Stimulated activated CD8-positive, alpha-beta memory T cell treated with anti-CD3 and anti-CD28 coated beads, Interleukin-4, amount 100 ng/mL, for 48 hours (primary cell): ENCODE results near the gene DEFB128.
"Not testable (repeated sequence)": the region's sequence is repeated elsewhere in the genome, so short reads cannot be mapped to it uniquely, and the experiment has no call there.

Source experiments
- DNase-seq: peaks from one replicate; pipeline ENCODE4 v3.0.0-alpha.2; 2020

DEFB128 gene

GRCh38 chr20:189611-190010 lies at the start of gene DEFB128:
DEFB128 (minus strand) TSS chr20:189711; CDS start chr20:189623, 88 bp downstream.
- DNase-seq: no peak

- no peak for DNase-seq
Measured at GRCh38 chr20:237929-238328, 48.4 kb upstream of the DEFB128 start.

GRCh38 chr20:237489-237888 lies 48.0 kb upstream of the DEFB128 start:
- peak; percentile 46 for DNase-seq

DNA sequence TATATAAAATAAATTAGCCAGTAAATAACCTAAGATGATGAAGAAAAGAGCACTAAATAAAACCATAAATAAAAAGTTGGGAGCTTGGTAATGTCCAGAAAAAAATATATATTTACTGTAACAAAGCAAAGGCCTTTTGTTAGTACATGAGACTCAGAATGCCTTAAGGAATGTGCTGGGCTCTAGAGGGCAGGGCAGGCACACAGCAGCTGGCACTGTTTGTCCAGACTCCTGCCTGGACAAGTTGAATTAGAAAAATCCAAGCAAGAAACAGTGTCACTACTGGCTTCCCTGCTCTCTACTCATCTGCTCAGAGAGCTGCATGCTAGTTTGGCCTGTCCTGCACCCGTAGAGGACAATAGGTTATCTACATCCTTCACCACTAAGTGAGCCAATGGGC lies 46.4 kb upstream of the DEFB128 start:
- DNase-seq: no peak

GRCh38 chr20:227439-228105 lies 38.1 kb upstream of the DEFB128 start:
- no peak for DNase-seq

- no peak for DNase-seq
Measured at GRCh38 chr20:226958-227357, 37.4 kb upstream of the DEFB128 start, which contains the start of gene DEFB129. DEFB129 (plus strand) TSS chr20:227258; CDS start chr20:227289, 31 bp downstream.

DNA sequence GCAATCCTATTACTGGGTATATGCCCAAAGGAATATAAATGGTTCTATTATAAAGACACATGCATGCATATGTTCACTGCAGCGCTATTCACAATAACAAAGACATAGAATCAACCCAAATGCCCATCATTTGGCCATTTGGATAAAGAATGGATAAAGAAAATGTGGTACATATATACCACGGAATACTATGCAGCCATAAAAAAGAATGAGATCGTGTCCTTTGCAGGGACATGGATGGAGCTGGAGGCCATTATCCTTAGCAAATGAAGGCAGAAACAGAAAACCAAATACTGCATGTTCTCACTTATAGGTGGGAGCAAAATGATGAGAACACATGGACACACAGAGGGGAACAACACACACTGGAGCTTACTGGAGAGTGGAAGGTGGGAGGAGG lies 36.4 kb upstream of the DEFB128 start:
- DNase-seq: not testable (repeated sequence)

DNA sequence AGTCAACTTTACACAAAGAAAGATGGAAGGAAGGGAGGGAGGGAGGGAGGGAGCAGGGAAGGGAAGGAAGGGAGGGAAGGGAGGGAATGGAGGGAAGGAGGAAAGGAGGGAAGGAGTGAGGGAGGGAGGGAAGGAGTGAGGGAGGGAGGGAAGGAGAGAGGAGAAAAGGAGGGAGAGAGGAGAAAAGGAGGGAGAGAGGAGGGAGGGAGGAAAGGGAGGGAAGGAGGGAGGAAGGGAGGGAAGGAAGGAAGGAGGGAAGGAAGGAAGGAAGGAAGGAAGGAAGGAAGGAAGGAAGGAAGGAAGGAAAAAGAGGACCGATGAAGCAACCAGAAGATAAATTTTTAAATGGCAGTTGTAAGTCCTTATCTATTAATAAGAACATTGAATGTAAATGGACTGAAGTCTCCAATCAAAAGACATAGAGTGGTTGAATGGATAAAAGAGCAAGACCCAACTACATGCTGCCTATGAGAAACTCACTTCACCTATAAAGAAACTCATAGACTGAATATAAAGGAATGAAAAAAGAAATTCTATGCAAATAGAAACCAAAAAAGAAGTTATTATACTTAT lies 31.8 kb upstream of the DEFB128 start:
- DNase-seq: no peak

- no peak for DNase-seq
Measured at GRCh38 chr20:219290-220115, 30.0 kb upstream of the DEFB128 start.

- no peak for DNase-seq
Measured at GRCh38 chr20:217266-217665, 27.8 kb upstream of the DEFB128 start.

- no peak for DNase-seq
Measured at GRCh38 chr20:215796-216195, 26.3 kb upstream of the DEFB128 start.

GRCh38 chr20:214383-214782 lies 24.9 kb upstream of the DEFB128 start:
- no peak for DNase-seq

GRCh38 chr20:210809-211502 lies 21.4 kb upstream of the DEFB128 start:
- no peak for DNase-seq

GRCh38 chr20:208942-209566 lies 19.5 kb upstream of the DEFB128 start:
- DNase-seq: no peak

GRCh38 chr20:203630-204029 lies 14.1 kb upstream of the DEFB128 start:
- DNase-seq: not testable (repeated sequence)

DNA sequence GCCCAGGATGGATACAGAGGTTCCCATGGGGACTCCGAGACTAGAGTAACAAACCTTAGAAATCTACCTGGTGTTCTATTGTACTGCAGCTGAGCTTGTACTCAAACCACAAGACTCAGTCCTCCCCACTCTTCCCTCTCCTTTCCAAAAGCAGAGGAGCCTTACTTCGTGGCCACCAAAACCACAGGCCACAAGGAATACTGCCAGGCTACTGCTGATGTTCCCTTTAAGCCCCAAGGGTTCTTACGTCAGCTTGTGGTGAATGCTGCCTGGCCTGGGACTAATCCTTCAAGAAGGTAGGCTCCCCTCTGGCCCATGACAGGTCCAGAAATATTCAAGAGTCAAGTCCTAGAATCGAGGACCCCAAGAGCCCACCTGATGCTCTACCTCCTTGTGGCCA lies 10.5 kb upstream of the DEFB128 start:
- DNase-seq: no peak

DNA sequence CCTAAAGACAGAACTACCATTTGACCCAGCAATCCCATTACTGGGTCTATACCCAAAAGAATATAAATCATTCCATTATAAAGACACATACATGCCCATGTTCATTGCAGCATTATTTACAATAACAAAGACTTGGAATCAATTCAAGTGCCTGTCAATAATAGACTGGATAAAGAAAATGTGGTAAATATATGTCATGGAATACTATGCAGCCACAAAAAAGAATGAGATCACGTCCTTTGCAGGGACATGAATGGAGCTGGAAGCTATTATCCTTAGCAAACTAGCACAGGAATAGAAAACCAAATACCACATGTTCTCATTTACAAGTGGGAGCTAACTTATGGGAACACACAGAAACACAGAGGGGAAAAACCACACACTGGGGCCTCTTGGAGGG lies 8.7 kb upstream of the DEFB128 start:
- no peak for DNase-seq

DNA sequence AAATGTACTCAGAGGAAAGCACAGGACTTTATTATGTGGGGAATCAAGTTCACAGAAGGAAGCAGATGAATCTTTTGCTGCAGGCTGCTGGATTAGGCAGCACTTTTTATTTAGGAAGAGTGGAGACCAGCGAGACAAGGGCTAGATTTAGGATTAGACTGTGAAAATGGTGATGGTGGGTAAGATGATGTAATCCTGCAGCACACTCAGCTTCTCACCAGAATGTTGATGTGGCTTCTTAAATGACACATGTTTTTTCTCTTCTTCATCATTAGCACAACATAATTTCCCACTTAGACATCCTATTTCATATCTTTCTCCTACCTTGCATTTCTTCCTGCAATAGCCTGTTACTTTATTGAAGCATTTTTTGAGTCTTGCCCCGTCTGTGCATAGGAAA lies 1.8 kb downstream of the DEFB128 start:
- no peak for DNase-seq

DNA sequence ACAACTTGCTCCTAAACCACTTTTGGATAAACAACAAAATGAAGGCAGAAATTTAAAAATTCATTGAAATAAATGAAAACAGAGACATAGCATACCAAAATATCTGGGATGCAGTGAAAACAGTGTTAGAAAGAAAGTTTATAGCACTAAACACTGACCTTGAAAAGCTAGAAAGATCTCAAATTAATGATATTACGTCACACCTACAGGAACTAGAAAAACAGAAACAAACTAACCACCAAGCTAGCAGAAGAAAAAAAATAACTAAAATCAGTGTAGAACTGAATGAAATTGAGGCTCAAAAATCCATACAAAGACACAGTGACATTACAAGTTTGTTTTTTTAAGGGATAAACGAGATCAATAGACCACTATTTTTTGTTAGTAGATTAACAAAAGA lies 5.2 kb downstream of the DEFB128 start:
- no peak for DNase-seq

- DNase-seq: no peak
Measured at GRCh38 chr20:168876-169275, 20.6 kb downstream of the DEFB128 start.

GRCh38 chr20:164618-165017 lies 24.9 kb downstream of the DEFB128 start:
- no peak for DNase-seq

GRCh38 chr20:157154-157553 lies 32.4 kb downstream of the DEFB128 start, which contains the start of gene DEFB127:
DEFB127 (plus strand) TSS chr20:157454; CDS start chr20:157545, 91 bp downstream.
- DNase-seq: no peak

- DNase-seq: no peak
Measured at GRCh38 chr20:152131-152530, 37.4 kb downstream of the DEFB128 start.
